BE2C (cell line): ENCODE data around the gene MCM5.
"Not testable (repeated sequence)": the region's sequence is repeated elsewhere in the genome, so short reads cannot be mapped to it uniquely, and the experiment has no call there.

Experiments used
- DNase-seq: peaks from one replicate; pipeline ENCODE4 v3.0.0-alpha.2; 2020
- H3K27me3 ChIP-seq: fragments of 250-450 bp; sonication (Bioruptor Pico); 2 replicates; pipeline ENCODE4 v1.5.1; 2020; ENCODE audit warnings: mild to moderate bottlenecking
- H3K36me3 ChIP-seq: fragments of 250-450 bp; sonication (Bioruptor Pico); 2 replicates; pipeline ENCODE4 v1.5.1; 2020; ENCODE audit warnings: mild to moderate bottlenecking
- H3K4me1 ChIP-seq: fragments of 250-450 bp; sonication (Bioruptor Pico); 2 replicates; pipeline ENCODE4 v1.5.1; 2020
- H3K4me3 ChIP-seq: 2 replicates; pipeline ENCODE4 v1.5.1; 2011; ENCODE audit warnings: low read depth, low read length
- H3K9me3 ChIP-seq: fragments of 250-450 bp; sonication (Bioruptor Pico); 2 replicates; pipeline ENCODE4 v1.5.1; 2020
- TF ChIP-seq, protein P1 (sequence below): IDR thresholded peaks from 2 replicates; pipeline ENCODE4 v1.5.1; 2012; ENCODE audit warnings: mild to moderate bottlenecking, low read depth, low read length

Gene MCM5

DNA sequence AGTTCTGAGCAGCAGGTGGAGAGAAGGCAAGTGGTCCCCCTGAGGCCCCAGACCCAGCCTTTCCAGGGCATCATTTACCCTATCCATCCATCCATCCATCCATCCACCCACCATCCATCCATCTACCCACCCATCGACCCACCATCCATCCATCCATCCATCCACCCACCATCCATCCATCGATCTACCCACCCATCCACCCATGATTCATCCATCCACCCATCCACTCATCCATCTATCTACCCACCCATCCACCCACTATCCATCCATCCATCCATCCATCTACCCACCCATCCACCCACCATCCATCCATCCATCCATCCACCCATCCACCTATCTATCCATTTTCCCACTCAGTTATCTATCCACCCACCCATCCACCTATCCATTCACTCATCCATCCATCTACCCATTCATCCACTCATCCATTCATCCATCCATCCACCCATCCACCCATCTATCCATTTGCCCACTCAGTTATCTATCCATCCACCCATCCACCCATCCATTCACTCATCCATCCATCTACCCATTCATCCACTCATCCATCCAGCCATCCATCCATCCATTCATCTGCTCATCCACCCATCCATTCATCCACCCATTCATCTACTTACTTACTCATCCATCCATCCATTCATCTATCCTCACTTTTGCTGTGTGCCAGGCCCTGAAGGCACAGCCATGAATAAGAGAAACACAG is 63.4 kb downstream of the MCM5 start:
- H3K9me3 ChIP-seq = no peaks in the 10 kb centered on the region

DNA sequence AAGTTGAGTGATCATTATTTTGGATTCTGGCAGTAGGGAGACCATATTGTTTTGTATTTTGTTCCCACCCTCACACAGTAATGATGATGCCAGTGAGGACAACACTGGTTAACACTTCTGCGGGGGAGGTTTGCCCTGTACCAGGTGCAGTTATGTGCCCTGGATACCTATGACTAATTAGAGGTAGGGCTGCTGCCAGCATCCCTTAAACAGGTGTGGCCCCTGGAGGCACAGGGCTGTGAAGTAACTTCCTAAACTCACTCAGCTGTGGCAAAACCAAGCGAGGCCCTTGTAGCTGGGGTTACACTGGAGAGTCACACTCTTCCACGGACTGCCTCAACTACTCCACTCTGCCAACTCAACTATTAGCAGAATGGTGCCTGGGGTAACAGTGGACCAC is 64.5 kb downstream of the MCM5 start:
- TF ChIP-seq, protein P1, sequence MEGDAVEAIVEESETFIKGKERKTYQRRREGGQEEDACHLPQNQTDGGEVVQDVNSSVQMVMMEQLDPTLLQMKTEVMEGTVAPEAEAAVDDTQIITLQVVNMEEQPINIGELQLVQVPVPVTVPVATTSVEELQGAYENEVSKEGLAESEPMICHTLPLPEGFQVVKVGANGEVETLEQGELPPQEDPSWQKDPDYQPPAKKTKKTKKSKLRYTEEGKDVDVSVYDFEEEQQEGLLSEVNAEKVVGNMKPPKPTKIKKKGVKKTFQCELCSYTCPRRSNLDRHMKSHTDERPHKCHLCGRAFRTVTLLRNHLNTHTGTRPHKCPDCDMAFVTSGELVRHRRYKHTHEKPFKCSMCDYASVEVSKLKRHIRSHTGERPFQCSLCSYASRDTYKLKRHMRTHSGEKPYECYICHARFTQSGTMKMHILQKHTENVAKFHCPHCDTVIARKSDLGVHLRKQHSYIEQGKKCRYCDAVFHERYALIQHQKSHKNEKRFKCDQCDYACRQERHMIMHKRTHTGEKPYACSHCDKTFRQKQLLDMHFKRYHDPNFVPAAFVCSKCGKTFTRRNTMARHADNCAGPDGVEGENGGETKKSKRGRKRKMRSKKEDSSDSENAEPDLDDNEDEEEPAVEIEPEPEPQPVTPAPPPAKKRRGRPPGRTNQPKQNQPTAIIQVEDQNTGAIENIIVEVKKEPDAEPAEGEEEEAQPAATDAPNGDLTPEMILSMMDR = no peak
- H3K4me3 ChIP-seq = no peak overlapping the region
- no peaks in the 10 kb centered on the region for H3K9me3 ChIP-seq
- DNase-seq = no peak
- H3K36me3 ChIP-seq = no peaks in the 10 kb centered on the region
- H3K27me3 ChIP-seq = no peaks in the 10 kb centered on the region
- peaks cover 3% of the 10 kb centered on the region for H3K4me1 ChIP-seq

More for the DNA sequence above, 63.4 kb downstream of the MCM5 start:
- no peak overlapping the region for H3K4me3 ChIP-seq
- H3K4me1 ChIP-seq = peaks cover 3% of the 10 kb centered on the region
- TF ChIP-seq, protein P1 = no peak
- no peaks in the 10 kb centered on the region for H3K36me3 ChIP-seq
- no peak for DNase-seq
- no peaks in the 10 kb centered on the region for H3K27me3 ChIP-seq

DNA sequence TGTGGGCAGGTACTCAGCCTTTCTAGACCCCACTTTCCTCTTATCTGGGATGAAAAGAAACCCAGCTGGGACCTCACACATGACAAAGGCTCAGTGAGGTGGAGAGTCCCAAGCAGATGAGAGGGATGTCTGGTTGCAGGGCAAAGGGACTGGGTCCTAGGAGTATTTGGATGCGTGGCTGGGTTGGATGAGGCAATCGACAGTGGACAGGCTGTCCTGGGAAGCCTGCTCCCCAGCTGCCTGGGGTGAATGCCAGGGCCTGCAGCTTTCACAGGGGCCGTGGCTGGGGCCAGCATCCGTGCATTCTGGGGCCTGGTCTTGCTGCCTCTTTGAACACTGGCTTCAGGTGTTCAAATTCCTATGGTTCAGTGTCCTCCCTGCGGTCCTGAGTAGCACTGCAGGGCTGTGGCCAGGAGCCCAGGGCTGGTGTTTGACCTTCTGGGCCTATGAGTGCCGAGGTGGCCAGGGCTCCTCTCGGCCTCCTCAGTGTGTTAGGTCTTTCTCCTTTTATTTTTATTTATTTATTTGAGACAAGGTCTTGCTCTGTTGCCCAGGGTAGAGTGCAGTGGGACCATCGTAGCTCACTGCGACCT is 65.3 kb downstream of the MCM5 start:
- TF ChIP-seq, protein P1 = no peak
- peaks cover 3% of the 10 kb centered on the region for H3K4me1 ChIP-seq
- DNase-seq = no peak
- no peak overlapping the region for H3K4me3 ChIP-seq
- H3K36me3 ChIP-seq = no peaks in the 10 kb centered on the region
- H3K27me3 ChIP-seq = no peaks in the 10 kb centered on the region
- no peaks in the 10 kb centered on the region for H3K9me3 ChIP-seq

DNA sequence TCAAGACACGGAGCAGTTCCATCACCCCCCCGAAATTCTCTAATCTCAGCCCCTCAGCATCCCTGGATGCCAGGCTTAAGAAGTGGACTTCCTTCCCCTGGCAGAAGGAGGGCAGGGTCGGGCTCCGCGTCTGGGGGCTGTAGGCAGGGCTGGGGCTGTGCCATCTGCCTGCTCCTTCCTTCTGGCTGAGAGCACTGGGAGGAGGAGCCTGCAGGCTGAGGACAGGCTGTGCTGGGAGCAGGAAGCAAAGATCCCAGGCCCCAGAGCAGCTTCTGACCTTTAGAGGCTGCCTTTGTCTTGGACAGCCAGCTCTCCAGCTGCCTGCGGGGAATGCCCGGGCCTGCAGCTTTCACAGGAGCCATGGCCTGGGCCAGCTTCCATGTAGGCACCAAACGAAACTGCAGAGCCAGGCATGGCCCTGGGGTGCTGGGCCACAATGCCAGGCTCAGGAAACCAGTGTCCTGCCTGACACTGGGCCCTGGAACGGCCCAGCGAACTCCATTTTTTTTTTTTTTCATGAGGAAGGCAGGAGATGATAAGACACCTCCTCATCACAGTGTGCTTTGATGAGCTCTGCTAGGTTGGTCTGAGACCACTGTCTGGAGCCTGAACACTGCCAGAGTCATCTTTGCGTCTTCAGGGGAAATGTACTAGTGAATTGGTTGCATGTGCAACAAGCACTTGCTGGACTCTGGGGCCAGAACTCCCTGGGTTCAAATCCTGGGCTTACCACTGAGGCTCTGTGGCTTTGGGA is 67.9 kb downstream of the MCM5 start:
- DNase-seq = peak; percentile 60
- H3K4me3 ChIP-seq = no peak overlapping the region
- H3K27me3 ChIP-seq = no peaks in the 10 kb centered on the region
- TF ChIP-seq, protein P1 = no peak
- H3K4me1 ChIP-seq = peaks cover 3% of the 10 kb centered on the region
- H3K9me3 ChIP-seq = no peaks in the 10 kb centered on the region
- no peaks in the 10 kb centered on the region for H3K36me3 ChIP-seq

GRCh38 chr22:35470903-35471321 is 71.0 kb downstream of the MCM5 start:
- H3K4me3 ChIP-seq = no peak overlapping the region
- TF ChIP-seq, protein P1 = no peak
- no peaks in the 10 kb centered on the region for H3K9me3 ChIP-seq
- no peaks in the 10 kb centered on the region for H3K27me3 ChIP-seq
- peaks cover 3% of the 10 kb centered on the region for H3K4me1 ChIP-seq
- no peak for DNase-seq
- H3K36me3 ChIP-seq = no peaks in the 10 kb centered on the region

- not testable (repeated sequence) for H3K27me3 ChIP-seq, DNase-seq, H3K9me3 ChIP-seq, H3K4me1 ChIP-seq, H3K36me3 ChIP-seq, H3K4me3 ChIP-seq
Observed at GRCh38 chr22:35471566-35471965, 71.6 kb downstream of the MCM5 start.
